ENCODE results near the gene COPS9. TPM values are rescaled to one million over a fixed set of nuclear protein-coding genes. Genes with fewer than 3 reads are reported as not detected.

COPS9 gene
- total RNA-seq, 1 experiment from 2014 or later = 473 TPM

DNA sequence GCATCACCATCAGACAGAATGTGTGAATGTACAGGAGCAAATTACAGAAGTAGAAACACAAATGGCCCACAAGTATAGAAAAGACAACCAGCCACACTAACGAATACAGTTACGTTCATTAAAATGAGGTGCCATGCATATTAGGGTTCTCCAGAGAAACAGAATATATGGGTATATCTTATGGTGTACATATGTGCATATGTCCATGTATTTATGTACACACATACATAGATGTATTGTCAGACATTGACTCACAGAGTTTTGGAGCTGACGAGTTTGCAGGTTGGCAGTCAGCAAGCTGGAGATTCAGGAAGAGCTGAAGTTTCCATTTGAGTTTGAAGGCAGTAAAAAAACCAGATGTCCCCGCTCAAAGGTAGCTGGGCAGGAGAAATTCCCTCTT, 33.0 kb downstream of the COPS9 start:
- POLR2A ChIA-PET (ENCODE audit: unreplicated experiment) = interaction anchor here (0.7 kb wide), 1 partner anchor 44 kb away, joined by 3 read pairs; no protein-coding TSS in a partner anchor
- intact Hi-C loops (cut with micrococcal nuclease) = no loop called here

DNA sequence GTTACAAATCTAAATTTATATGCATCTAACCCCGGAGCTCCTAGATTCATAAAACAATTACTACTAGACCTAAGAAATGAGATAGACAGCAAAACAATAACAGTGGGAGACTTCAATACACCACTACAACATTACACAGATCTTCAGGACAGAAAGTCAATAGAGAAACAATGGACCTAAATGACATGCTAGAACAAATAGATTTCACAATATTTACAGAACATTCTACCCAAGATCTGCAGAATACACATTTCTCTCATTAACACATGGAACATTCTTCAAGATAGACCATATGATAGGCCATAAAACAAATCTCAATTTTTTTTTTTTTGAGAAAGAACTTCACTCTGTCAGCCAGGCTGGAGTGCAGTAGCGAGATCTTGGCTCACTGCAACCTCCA, 37.8 kb downstream of the COPS9 start:
- intact Hi-C loops (cut with micrococcal nuclease) = no loop called here
- Histone ChIP-seq H3K79me2 (ENCODE audit: low read length) (no peaks in the 10 kb centered on the region), H4K20me1 (ENCODE audit: low read length) (no peaks in the 10 kb centered on the region), H3K9ac (ENCODE audit: low read length) (no peak overlapping the region), H3K9me3 (ENCODE audit: low read length) (no peaks in the 10 kb centered on the region), H2AFZ (ENCODE audit: low read length) (no peak overlapping the region), H3K36me3 (ENCODE audit: low read depth, low read length) (no peaks in the 10 kb centered on the region), H3K27me3 (ENCODE audit: low read length) (peaks cover 96% of the 10 kb centered on the region), H3K4me2 (ENCODE audit: low read length) (no peak overlapping the region), H3K4me1 (ENCODE audit: insufficient read depth, low read length) (no peaks in the 10 kb centered on the region), H3K27ac (ENCODE audit: low read length) (no peak overlapping the region), H3K4me3 (ENCODE audit: low read length) (no peak overlapping the region), H3K9me2 (replicated peaks; ENCODE audit: low read length) (no peaks in the 10 kb centered on the region), H3F3A (ENCODE audit: low read length, unreplicated experiment) (no peaks in the 10 kb centered on the region)
- TF ChIP-seq, protein P1, sequence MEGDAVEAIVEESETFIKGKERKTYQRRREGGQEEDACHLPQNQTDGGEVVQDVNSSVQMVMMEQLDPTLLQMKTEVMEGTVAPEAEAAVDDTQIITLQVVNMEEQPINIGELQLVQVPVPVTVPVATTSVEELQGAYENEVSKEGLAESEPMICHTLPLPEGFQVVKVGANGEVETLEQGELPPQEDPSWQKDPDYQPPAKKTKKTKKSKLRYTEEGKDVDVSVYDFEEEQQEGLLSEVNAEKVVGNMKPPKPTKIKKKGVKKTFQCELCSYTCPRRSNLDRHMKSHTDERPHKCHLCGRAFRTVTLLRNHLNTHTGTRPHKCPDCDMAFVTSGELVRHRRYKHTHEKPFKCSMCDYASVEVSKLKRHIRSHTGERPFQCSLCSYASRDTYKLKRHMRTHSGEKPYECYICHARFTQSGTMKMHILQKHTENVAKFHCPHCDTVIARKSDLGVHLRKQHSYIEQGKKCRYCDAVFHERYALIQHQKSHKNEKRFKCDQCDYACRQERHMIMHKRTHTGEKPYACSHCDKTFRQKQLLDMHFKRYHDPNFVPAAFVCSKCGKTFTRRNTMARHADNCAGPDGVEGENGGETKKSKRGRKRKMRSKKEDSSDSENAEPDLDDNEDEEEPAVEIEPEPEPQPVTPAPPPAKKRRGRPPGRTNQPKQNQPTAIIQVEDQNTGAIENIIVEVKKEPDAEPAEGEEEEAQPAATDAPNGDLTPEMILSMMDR (conservative IDR thresholded peaks at IDR 0.05; ENCODE audit: low read depth, low read length) = no peak
- no peak for TF ChIP-seq EZH2phosphoT487 (IDR thresholded peaks at IDR 0.05; ENCODE audit: borderline replicate concordance, low read length)
- TF ChIP-seq EZH2 (IDR thresholded peaks at IDR 0.05; ENCODE audit: low read length, unreplicated experiment) = no peak
- ATAC-seq (no peak), DNase-seq (no peak)
- no TSS peak for BruUV-seq (replicated peaks)
- CTCF ChIA-PET = no interaction called here
- POLR2A ChIA-PET (ENCODE audit: unreplicated experiment) = no interaction called here

More for the DNA sequence above, 33.0 kb downstream of the COPS9 start:
- no peaks in the 10 kb centered on the region for H3K9me2 ChIP-seq (replicated peaks; ENCODE audit: low read length)
- ATAC-seq (no peak), DNase-seq (no peak)
- H3F3A ChIP-seq (ENCODE audit: low read length, unreplicated experiment) = no peaks in the 10 kb centered on the region
- no peaks in the 10 kb centered on the region for H3K4me1 ChIP-seq (ENCODE audit: insufficient read depth, low read length)
- no peak overlapping the region for H3K4me3 ChIP-seq (ENCODE audit: low read length)
- TF ChIP-seq, protein P1 (conservative IDR thresholded peaks at IDR 0.05; ENCODE audit: low read depth, low read length) = no peak
- no peak for TF ChIP-seq EZH2 (IDR thresholded peaks at IDR 0.05; ENCODE audit: low read length, unreplicated experiment)
- no peaks in the 10 kb centered on the region for H4K20me1 ChIP-seq (ENCODE audit: low read length)
- no peak overlapping the region for H3K9ac ChIP-seq (ENCODE audit: low read length)
- CTCF ChIA-PET = no interaction called here
- peaks cover 66% of the 10 kb centered on the region for H3K27me3 ChIP-seq (ENCODE audit: low read length)
- H2AFZ ChIP-seq (ENCODE audit: low read length) = no peak overlapping the region
- no peaks in the 10 kb centered on the region for H3K79me2 ChIP-seq (ENCODE audit: low read length)
- no peaks in the 10 kb centered on the region for H3K36me3 ChIP-seq (ENCODE audit: low read depth, low read length)
- no peak overlapping the region for H3K27ac ChIP-seq (ENCODE audit: low read length)
- H3K9me3 ChIP-seq (ENCODE audit: low read length) = no peaks in the 10 kb centered on the region
- no TSS peak for BruUV-seq (replicated peaks)
- H3K4me2 ChIP-seq (ENCODE audit: low read length) = no peak overlapping the region

DNA sequence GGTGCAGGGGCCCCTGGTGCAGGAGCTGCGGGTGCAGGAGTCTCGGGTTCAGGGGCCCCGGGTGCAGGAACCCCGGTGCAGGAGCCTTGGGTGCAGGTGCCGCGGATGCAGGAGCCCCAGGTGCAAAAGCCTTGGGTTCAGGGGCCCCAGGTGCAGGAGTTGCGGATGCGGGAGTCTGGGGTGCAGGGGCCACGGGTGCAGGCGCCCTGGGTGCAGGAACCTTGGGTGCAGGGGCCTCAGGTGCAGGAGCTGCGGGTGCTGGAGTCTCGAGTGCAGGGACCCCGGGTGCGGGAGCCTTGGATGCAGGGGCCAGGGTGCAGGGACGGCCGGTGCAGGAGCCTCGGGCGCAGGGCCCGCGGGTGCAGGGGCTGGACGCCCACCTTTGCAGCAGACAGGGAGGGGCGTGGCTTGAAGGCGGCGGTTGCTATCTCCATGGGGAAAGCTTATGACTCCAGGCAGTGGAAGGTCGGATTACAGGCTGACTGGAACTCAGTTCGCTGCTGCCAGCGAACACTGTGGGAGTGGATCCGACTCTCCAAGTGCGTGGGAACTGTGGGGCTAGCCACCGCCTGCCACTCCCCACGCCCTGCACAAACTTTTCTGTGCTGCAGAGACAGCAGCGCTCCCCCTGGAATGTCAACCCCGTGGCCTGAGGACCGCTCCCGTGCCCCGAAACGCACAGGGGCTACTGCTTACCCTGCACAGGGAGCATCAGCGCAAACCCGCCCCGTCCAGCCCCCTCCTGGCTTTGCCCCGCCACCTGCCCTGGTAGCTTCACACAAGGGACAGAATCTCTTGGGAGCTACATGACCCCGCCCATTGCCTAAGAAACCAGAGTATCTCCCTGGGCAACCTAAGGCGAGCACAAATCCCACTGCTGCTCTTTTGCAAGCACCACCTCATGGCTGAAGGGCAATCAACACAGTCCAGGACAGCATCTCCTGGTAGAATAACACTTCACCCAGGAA, 40.3 kb downstream of the COPS9 start:
- Histone ChIP-seq H4K20me1 (ENCODE audit: low read length) (no peaks in the 10 kb centered on the region), H3K9me2 (replicated peaks; ENCODE audit: low read length) (no peaks in the 10 kb centered on the region), H3K27me3 (ENCODE audit: low read length) (peaks cover 91% of the 10 kb centered on the region), H3K4me2 (ENCODE audit: low read length) (no peak overlapping the region), H3K4me3 (ENCODE audit: low read length) (no peak overlapping the region), H3F3A (ENCODE audit: low read length, unreplicated experiment) (no peaks in the 10 kb centered on the region), H2AFZ (ENCODE audit: low read length) (no peak overlapping the region), H3K9ac (ENCODE audit: low read length) (no peak overlapping the region), H3K36me3 (ENCODE audit: low read depth, low read length) (no peaks in the 10 kb centered on the region), H3K27ac (ENCODE audit: low read length) (no peak overlapping the region), H3K9me3 (ENCODE audit: low read length) (no peaks in the 10 kb centered on the region), H3K4me1 (ENCODE audit: insufficient read depth, low read length) (no peaks in the 10 kb centered on the region), H3K79me2 (ENCODE audit: low read length) (no peaks in the 10 kb centered on the region)
- ChIA-PET CTCF (no interaction called here), POLR2A (ENCODE audit: unreplicated experiment) (interaction anchor here (0.5 kb wide), 1 partner anchor 71 kb away, joined by 6 read pairs; the partner anchor contains the start of gene NDUFA10)
- intact Hi-C loops (cut with micrococcal nuclease) = no loop called here
- TF ChIP-seq EZH2phosphoT487 (IDR thresholded peaks at IDR 0.05; ENCODE audit: borderline replicate concordance, low read length) (no peak), EZH2 (IDR thresholded peaks at IDR 0.05; ENCODE audit: low read length, unreplicated experiment) (no peak)
- TF ChIP-seq, protein P1 (conservative IDR thresholded peaks at IDR 0.05; ENCODE audit: low read depth, low read length) = no peak
- no TSS peak for BruUV-seq (replicated peaks)
- no peak for ATAC-seq
- no peak for DNase-seq

Data from PC-3 (cell line).